ENCODE data around the gene FBL. TPM values are rescaled to one million over a fixed set of nuclear protein-coding genes. Genes with fewer than 3 reads are reported as not detected.

Gene FBL
- polyA plus RNA-seq, 1 of the 3 experiments (the other 2 are of a cell fraction): 371 TPM

GRCh38 chr19:39843919-39844793, 2.0 kb downstream of the FBL start:
- Histone ChIP-seq H3K9ac (peak overlapping the region; percentile 86; the same call in 1 of the 2 replicates), H3K9me2 (no peaks in the 10 kb centered on the region), H2AFZ (ENCODE audit: low read depth) (no peak overlapping the region), H3K79me2 (ENCODE audit: insufficient read depth) (peaks cover 64% of the 10 kb centered on the region), H3K36me3 (replicated peaks in 1 of 2; ENCODE audit: control insufficient read depth in 1 of 2, insufficient read depth in 2 of 2, low read length in 1 of 2) (peaks cover 0 to 10% of the 10 kb centered on the region in 2 experiments), H3K27ac (ENCODE audit: low read depth in 2 of 2, low read length in 1 of 2) (no peak overlapping the region), H3K4me1 (ENCODE audit: control insufficient read depth in 1 of 2, insufficient read depth in 2 of 2, low read depth in 1 of 2, low read length in 1 of 2) (peaks cover 8 to 25% of the 10 kb centered on the region in 2 experiments; a peak in 2 of 4 replicates), H3F3A (replicated peaks; ENCODE audit: insufficient read depth) (no peaks in the 10 kb centered on the region), H3K4me3 (ENCODE audit: low read depth in 2 of 2, low read length in 1 of 2) (peak overlapping the region in 1 of 2 experiments; percentile 80; a peak in 2 of 4 replicates), H3K9me3 (no peaks in the 10 kb centered on the region), H4K20me1 (ENCODE audit: insufficient read depth) (peaks cover 14% of the 10 kb centered on the region), H3K27me3 (ENCODE audit: insufficient read depth) (no peaks in the 10 kb centered on the region), H3K4me2 (peak overlapping the region; percentile 94)
- WGBS (ENCODE audit: low lambda C conversion rate): 63% methylated on average over 4 of the region's 4 CpGs
- peak; percentile 50 for DNase-seq
- TF ChIP-seq CHD2 (IDR thresholded peaks at IDR 0.05; ENCODE audit: low read length, partially characterized antibody): no peak
- TF ChIP-seq EP300 (IDR thresholded peaks at IDR 0.05; ENCODE audit: borderline replicate concordance in 1 of 2, low read depth in 1 of 2, low read length in 1 of 2): no peak
- peak; percentile 78 for TF ChIP-seq CTCF (IDR thresholded peaks at IDR 0.05)
- TF ChIP-seq ELF1 (IDR thresholded peaks at IDR 0.05): no peak
- TF ChIP-seq RAD21 (IDR thresholded peaks at IDR 0.05; ENCODE audit: low read length): peak; percentile 65
- TF ChIP-seq USF1 (IDR thresholded peaks at IDR 0.05; ENCODE audit: borderline replicate concordance, low read depth): no peak
- no peak for TF ChIP-seq GABPA (IDR thresholded peaks at IDR 0.05; ENCODE audit: low read depth)
- peak; percentile 34; the same call in 1 of the 2 replicates for TF ChIP-seq SMC3 (IDR thresholded peaks at IDR 0.05; ENCODE audit: low read depth, low read length)
- TF ChIP-seq GATA2 (CRISPR knock-in tag; IDR thresholded peaks at IDR 0.05): no peak
- no peak for TF ChIP-seq MEF2A (IDR thresholded peaks at IDR 0.05; ENCODE audit: borderline replicate concordance, low read depth)
- ChIA-PET POLR2A (interaction anchor here (1.3 kb wide), 1 partner anchor 10 kb away, joined by 6 read pairs; the partner anchor contains the start of gene DYRK1B), CTCF (interaction anchor here (0.6 to 6.7 kb wide), 36 partner anchors 9 to 376 kb away, joined by 3 to 143 read pairs (median 4); partner anchors contain the start of genes DYRK1B and PSMC4)

GRCh38 chr19:39842693-39843435, 3.3 kb downstream of the FBL start:
- Histone ChIP-seq H3K27me3 (ENCODE audit: insufficient read depth) (no peaks in the 10 kb centered on the region), H3K36me3 (replicated peaks in 1 of 2; ENCODE audit: control insufficient read depth in 1 of 2, insufficient read depth in 2 of 2, low read length in 1 of 2) (peaks cover 5 to 21% of the 10 kb centered on the region in 2 experiments), H3K4me2 (peak overlapping the region; percentile 16; the same call in 1 of the 2 replicates), H3K9me2 (no peaks in the 10 kb centered on the region), H3K9me3 (no peaks in the 10 kb centered on the region), H2AFZ (ENCODE audit: low read depth) (no peak overlapping the region), H3K4me3 (ENCODE audit: low read depth in 2 of 2, low read length in 1 of 2) (no peak overlapping the region), H3K27ac (ENCODE audit: low read depth in 2 of 2, low read length in 1 of 2) (no peak overlapping the region), H3K4me1 (ENCODE audit: control insufficient read depth in 1 of 2, insufficient read depth in 2 of 2, low read depth in 1 of 2, low read length in 1 of 2) (peaks cover 8 to 25% of the 10 kb centered on the region in 2 experiments; a peak in 2 of 4 replicates), H3K9ac (no peak overlapping the region), H3F3A (replicated peaks; ENCODE audit: insufficient read depth) (no peaks in the 10 kb centered on the region), H3K79me2 (ENCODE audit: insufficient read depth) (peaks cover 64% of the 10 kb centered on the region), H4K20me1 (ENCODE audit: insufficient read depth) (peaks cover 14% of the 10 kb centered on the region)
- no peak for TF ChIP-seq JUND (IDR thresholded peaks at IDR 0.05)
- no peak for TF ChIP-seq RCOR1 (IDR thresholded peaks at IDR 0.05; ENCODE audit: low read length)
- no peak for TF ChIP-seq TEAD4 (IDR thresholded peaks at IDR 0.05; ENCODE audit: borderline replicate concordance, insufficient read depth)
- no peak for TF ChIP-seq SMC3 (IDR thresholded peaks at IDR 0.05; ENCODE audit: low read depth, low read length)
- TF ChIP-seq RAD21 (IDR thresholded peaks at IDR 0.05; ENCODE audit: low read length): no peak
- TF ChIP-seq FOSL2 (IDR thresholded peaks at IDR 0.05; ENCODE audit: borderline replicate concordance, low read depth): no peak
- no peak for TF ChIP-seq MAX (IDR thresholded peaks at IDR 0.05; ENCODE audit: low read depth)
- TF ChIP-seq MXI1 (IDR thresholded peaks at IDR 0.05; ENCODE audit: low read depth, low read length): no peak
- TF ChIP-seq RFX5 (IDR thresholded peaks at IDR 0.05; ENCODE audit: low read length): no peak
- no peak for TF ChIP-seq USF1 (IDR thresholded peaks at IDR 0.05; ENCODE audit: borderline replicate concordance, low read depth)
- DNase-seq: no peak
- POLR2A ChIA-PET: no interaction called here
- CTCF ChIA-PET: interaction anchor here (0.6 to 6.7 kb wide), 19 partner anchors 9 to 374 kb away, joined by 3 to 143 read pairs (median 7); partner anchors contain the start of genes DYRK1B and PSMC4
- 96% methylated on average over 7 of the region's 7 CpGs for WGBS (ENCODE audit: low lambda C conversion rate)
